Measurements from ENCODE around the gene RAB1A. TPM values are rescaled to one million over a fixed set of nuclear protein-coding genes. Genes with fewer than 3 reads are reported as not detected.

RAB1A gene
- total and polyA plus RNA-seq, 9 of the 15 experiments (the other 6 are each of a cell fraction or from before 2014, with no cell fraction given) = 43.8 to 163 (median 67.7) TPM

- no peak for TF ChIP-seq E2F8 (IDR thresholded peaks at IDR 0.05; ENCODE audit: low read depth, partially characterized antibody)
- no peak for TF ChIP-seq ATF1 (CRISPR knock-in tag; IDR thresholded peaks at IDR 0.05)
- no peak for TF ChIP-seq ATF1 (tag; IDR thresholded peaks at IDR 0.05)
- TF ChIP-seq ZNF165 (CRISPR knock-in tag; IDR thresholded peaks at IDR 0.05; ENCODE audit: borderline replicate concordance) = peak; percentile 47; the same call in 1 of the 2 replicates
- TF ChIP-seq THAP12 (CRISPR knock-in tag; IDR thresholded peaks at IDR 0.05) = no peak
- no peak for TF ChIP-seq WHSC1 (IDR thresholded peaks at IDR 0.05; ENCODE audit: low read length)
- no peak for TF ChIP-seq ZNF274 (IDR thresholded peaks at IDR 0.05; ENCODE audit: borderline replicate concordance, low read depth, low read length)
- TF ChIP-seq THRAP3 (IDR thresholded peaks at IDR 0.05; ENCODE audit: borderline replicate concordance) = no peak
- no peak for TF ChIP-seq HOXB6 (CRISPR knock-in tag; IDR thresholded peaks at IDR 0.05; ENCODE audit: borderline replicate concordance)
- no peak for TF ChIP-seq IRF9 (tag; IDR thresholded peaks at IDR 0.05)
- 0 out of 2 replicates have a peak, but pooled peaks have one; percentile 2 for TF ChIP-seq HIVEP1 (CRISPR knock-in tag; IDR thresholded peaks at IDR 0.05)
- TF ChIP-seq MAX (CRISPR knock-in tag; IDR thresholded peaks at IDR 0.05) = no peak
- no peak for TF ChIP-seq E2F1 (CRISPR knock-in tag; IDR thresholded peaks at IDR 0.05)
- TF ChIP-seq ZNF133 (CRISPR knock-in tag; IDR thresholded peaks at IDR 0.05) = no peak
- TF ChIP-seq NFIX (CRISPR knock-in tag; IDR thresholded peaks at IDR 0.05; ENCODE audit: low read depth) = no peak
- TF ChIP-seq ILK (tag; IDR thresholded peaks at IDR 0.05; ENCODE audit: borderline replicate concordance, low read depth) = no peak
- peak; percentile 87 for TF ChIP-seq PRDM10 (IDR thresholded peaks at IDR 0.05; ENCODE audit: partially characterized antibody)
Measured at GRCh38 chr2:65130664-65131175, 814 bp upstream of the RAB1A start (continued).

Data from K562 (cell line).